ENCODE data around the gene WDFY4. TPM values are rescaled to one million over a fixed set of nuclear protein-coding genes. Genes with fewer than 3 reads are reported as not detected.

The WDFY4 gene
- total and polyA plus RNA-seq, 9 of the 15 experiments (the other 6 are each of a cell fraction or from before 2014, with no cell fraction given), result 0.01 to 0.02 (median 0.01) TPM; not detected in 6

GRCh38 chr10:49008091-49008490 is 323.4 kb downstream of the WDFY4 start (continued):
- TF ChIP-seq CUX1 (CRISPR knock-in tag; IDR thresholded peaks at IDR 0.05) (no peak), ZNF707 (CRISPR knock-in tag; conservative IDR thresholded peaks at IDR 0.05) (no peak), SREBF2 (CRISPR knock-in tag; IDR thresholded peaks at IDR 0.05) (no peak), PBX2 (CRISPR knock-in tag; IDR thresholded peaks at IDR 0.05; ENCODE audit: low read depth) (no peak), PBX2 (tag; conservative IDR thresholded peaks at IDR 0.05; ENCODE audit: low read depth) (no peak), DDX20 (tag; IDR thresholded peaks at IDR 0.05; ENCODE audit: low read depth) (no peak)
